Inferior parietal cortex (tissue), 1 donor: Measurements from ENCODE around the gene KCTD21.

Experiments used
- DNase-seq: peaks from one replicate; pipeline ENCODE4 v3.0.0-alpha.2; 2016; ENCODE audit errors: extremely low spot score

KCTD21 gene

DNA sequence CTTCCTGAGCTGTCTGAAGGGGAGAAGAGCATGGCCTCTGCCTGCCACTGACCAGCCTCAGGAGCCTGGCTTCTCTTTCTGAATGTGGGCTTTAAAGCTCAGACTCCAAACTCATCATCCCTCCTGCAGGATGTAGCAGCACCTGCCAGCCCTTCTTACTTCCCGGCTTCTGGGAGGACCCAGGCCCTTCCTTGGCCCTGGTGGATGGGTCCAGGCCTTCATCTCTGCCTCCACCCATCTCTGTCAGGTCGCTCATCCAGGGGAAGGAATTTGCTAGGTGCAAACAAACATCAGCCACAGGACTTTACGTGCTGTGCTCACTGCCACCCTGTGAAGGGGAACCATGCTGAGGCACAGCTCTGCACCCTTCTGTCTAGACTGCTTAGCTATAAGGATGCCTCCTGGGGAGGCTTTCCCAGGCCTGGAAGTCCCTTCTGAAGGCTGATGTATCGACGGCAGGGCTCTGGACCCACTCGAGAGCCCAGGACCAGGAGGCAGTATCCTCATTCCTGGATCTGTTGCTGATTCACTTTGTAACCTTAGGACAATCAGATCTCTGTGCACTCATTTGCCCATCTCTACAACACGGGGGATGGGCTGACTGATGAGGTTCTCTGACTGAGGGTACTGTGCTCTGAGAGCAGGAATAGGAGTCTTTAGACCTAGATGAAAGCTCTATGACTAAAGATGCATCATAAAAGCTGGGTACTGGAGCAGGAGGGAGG, 31.2 kb upstream of the KCTD21 start:
- DNase-seq, result no peak

- DNase-seq, result no peak
These were observed 30.5 kb upstream of the KCTD21 start for GRCh38 chr11:78218707-78219492.

- no peak for DNase-seq
These were observed 29.5 kb upstream of the KCTD21 start for GRCh38 chr11:78217650-78218541.

- DNase-seq, result no peak
These were observed 28.3 kb upstream of the KCTD21 start for GRCh38 chr11:78216571-78217287.

DNA sequence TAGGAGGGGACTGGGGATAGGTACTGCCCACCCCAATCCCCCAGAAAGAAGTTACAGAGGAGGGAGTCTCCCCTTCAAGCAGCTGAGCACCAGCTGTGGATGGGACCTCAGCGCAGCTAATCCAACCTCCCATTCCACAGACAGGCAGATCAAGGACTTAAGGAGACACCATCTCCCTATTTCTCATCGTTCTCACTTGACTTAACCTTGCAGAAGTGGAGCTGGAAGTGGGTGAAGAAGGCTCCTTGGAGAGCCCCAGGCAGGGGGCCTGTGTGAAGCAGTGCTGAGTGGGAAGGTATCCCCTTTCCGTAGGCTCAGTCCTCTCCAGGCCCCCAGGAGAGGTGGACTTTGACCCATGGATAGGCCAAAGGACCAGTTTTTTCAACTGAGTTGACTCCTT, 27.6 kb upstream of the KCTD21 start:
- DNase-seq, result no peak

- DNase-seq, result no peak
These were observed 26.1 kb upstream of the KCTD21 start for GRCh38 chr11:78214331-78215194.

DNA sequence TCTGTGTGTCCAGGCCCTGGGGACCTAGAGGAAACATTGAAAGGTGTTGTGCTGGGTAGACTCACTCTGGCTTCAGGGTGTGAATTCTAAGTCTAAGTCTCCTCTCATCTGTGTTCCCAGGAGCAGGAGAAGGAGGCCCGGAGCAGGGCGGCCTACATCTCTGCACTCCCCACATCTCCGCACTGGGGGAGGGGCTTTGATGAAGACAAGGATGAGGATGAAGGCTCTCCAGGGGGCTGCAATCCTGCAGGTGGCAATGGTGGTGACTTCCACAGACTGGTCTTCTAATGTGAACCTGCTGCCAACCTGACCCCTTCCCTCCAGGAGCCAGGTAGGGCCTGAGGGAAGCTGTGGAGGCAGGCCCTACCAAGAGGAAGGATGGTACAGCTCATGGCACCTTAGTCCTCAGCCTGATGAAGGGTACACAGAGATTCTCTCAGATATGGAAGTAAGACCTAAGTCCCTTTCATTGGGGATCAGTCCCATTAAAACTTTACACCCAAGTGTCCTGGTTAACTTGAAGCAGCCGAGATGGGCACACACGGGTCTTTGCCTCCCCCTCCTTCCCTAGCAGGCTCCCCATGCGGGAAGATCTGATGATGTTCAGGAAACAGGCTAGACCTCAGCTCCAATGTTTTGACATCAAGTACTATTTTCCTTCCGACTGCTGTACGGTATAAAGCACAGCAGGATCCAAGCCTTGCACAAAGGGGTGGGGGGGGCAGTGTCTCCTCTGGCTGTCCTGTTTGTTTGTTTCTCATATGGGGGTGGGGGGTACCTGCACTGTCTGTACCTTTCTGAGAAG, 25.3 kb upstream of the KCTD21 start:
- no peak for DNase-seq

- no peak for DNase-seq
These were observed 24.4 kb upstream of the KCTD21 start for GRCh38 chr11:78212586-78213371.

DNA sequence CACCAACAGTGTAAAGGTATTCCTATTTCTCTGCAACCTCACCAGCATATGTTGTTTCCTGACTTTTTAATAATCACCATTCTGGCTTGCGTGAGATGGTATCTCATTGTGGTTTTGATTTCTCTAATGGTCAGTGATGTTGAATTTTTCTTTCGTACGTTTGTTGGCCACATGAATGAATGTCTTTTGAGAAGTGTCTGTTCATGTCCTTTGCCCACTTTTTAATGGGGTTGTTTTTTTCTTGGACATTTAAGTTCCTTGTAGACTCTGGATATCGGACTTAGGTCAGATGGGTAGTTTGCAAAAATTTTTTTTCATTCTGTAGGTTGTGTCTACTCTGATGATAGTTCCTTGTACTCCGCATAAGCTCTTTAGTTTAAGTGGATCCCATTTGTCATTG, 23.1 kb upstream of the KCTD21 start:
- DNase-seq, result no peak

GRCh38 chr11:78210000-78210608, 21.7 kb upstream of the KCTD21 start:
- DNase-seq, result no peak

GRCh38 chr11:78209478-78209877, 21.1 kb upstream of the KCTD21 start:
- no peak for DNase-seq

- no peak for DNase-seq
These were observed 20.1 kb upstream of the KCTD21 start for GRCh38 chr11:78208257-78209165.

GRCh38 chr11:78207532-78208256, 19.3 kb upstream of the KCTD21 start:
- DNase-seq, result no peak

DNA sequence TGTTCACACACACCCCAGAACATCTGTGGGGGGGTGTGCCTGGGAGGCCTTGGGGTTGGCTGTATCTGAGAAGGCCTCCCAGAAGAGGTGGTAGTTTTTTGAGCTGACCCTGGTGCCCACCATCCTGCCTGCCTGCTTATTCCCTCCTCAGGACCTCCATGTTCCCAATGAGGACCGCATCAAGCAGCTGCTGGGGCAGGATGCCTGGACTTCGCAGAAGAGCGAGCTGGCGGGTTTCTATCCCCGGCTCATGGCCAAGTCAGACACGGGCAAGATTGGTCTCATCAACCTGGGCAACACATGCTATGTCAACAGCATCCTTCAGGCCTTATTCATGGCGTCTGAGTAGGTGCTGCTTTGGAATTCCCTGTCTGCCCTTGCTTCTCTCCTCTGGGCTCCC, 17.3 kb upstream of the KCTD21 start:
- no peak for DNase-seq

DNA sequence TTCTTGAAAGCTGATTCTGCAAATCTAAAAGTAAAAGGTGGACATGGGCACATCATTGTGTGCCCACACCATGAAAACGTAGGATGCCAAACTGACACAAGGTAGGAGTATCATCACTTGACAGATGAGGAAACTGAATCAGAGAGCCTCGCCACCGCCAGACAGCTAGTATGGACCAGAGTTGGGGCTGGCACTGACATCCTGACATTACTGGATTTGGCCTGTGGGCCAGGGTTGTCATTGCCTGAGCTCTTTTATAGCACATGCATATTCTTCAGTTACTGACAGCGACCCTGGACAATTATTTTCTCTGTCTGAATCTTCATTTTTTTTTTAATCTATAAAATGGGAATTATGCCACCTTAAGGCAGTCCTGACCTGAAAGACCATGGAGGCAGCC, 16.8 kb upstream of the KCTD21 start:
- no peak for DNase-seq

- DNase-seq, result no peak
These were observed 14.8 kb upstream of the KCTD21 start for GRCh38 chr11:78203184-78203583.

- DNase-seq, result no peak
These were observed 14.3 kb upstream of the KCTD21 start for GRCh38 chr11:78202733-78203167.
